Heart left ventricle (tissue), 16 donors: ENCODE results near the gene LSM4. TPM values are rescaled to one million over a fixed set of nuclear protein-coding genes. Genes with fewer than 3 reads are reported as not detected.
"Not testable (repeated sequence)": the region's sequence is repeated elsewhere in the genome, so short reads cannot be mapped to it uniquely, and the experiment has no call there.

ENCODE experiments used
- ATAC-seq, 4 donors: fragments of 200-7000 bp; cut with Tn5 transposase; one replicate each; pipeline ENCODE4 v1.9.1; 2020 to 2022; ENCODE audit warnings: moderate library complexity in 4 of 4, mild to moderate bottlenecking in 3 of 4, moderate number of reproducible peaks in 1 of 4
- DNase-seq, 5 donors: peaks; one replicate each; pipeline ENCODE4 v3.0.0-alpha.2; 2020
- H3K27ac ChIP-seq, 12 donors: fragments of 200-600 bp; sonication (generic) in 4 of 12; one replicate each; pipeline versions ENCODE4 v1.5.0 to v1.8.0; 2016 to 2022; ENCODE audit warnings: mild to moderate bottlenecking in 2 of 12
- H3K27me3 ChIP-seq, 9 donors: fragments of 200-600 bp; sonication (generic) in 2 of 9; one replicate each; pipeline versions ENCODE4 v1.5.1 to v1.8.0; 2016 to 2022; ENCODE audit warnings: mild to moderate bottlenecking in 3 of 9
- H3K36me3 ChIP-seq, 9 donors: fragments of 200-600 bp; sonication (generic) in 2 of 9; one replicate each; pipeline versions ENCODE4 v1.5.0 to v1.8.0; 2018 to 2022; ENCODE audit warnings: mild to moderate bottlenecking in 2 of 9
- H3K4me1 ChIP-seq, 12 donors: fragments of 200-600 bp; sonication (generic) in 4 of 12; one replicate each; pipeline versions ENCODE4 v1.5.0 to v1.8.0; 2016 to 2022; ENCODE audit warnings: mild to moderate bottlenecking in 3 of 12
- H3K4me3 ChIP-seq, 12 donors: fragments of 200-600 bp; sonication (generic) in 4 of 12; one replicate each; pipeline versions ENCODE4 v1.5.0 to v1.8.0; 2017 to 2022; ENCODE audit warnings: mild to moderate bottlenecking in 9 of 12, moderate library complexity in 4 of 12
- H3K9me3 ChIP-seq, 12 donors: fragments of 200-600 bp; sonication (generic) in 4 of 12; one replicate each; pipeline versions ENCODE4 v1.5.0 to v1.8.0; 2016 to 2022; ENCODE audit warnings: mild to moderate bottlenecking in 1 of 12
- POLR2A ChIP-seq, 2 donors: fragments of 450-650 bp; IDR thresholded peaks; one replicate each; pipeline ENCODE4 v1.6.1; 2017; ENCODE audit warnings: antibody characterized with exemption in 2 of 2, mild to moderate bottlenecking in 2 of 2, moderate library complexity in 2 of 2
- WGBS, 4 donors: extraction: QIAGEN DNeasy Blood & Tissue Kit in 2 of 4; methylation state at CpG; one replicate each; pipeline versions ENCODE4 v1.1.5 to v1.1.7; 2013 to 2018; 5-methylcytosine and 5-hydroxymethylcytosine counted together
- intact Hi-C, 10 donors: fragments of 100-400 bp; cut with DNase I; formaldehyde crosslinking; loops; one replicate each; pipeline versions ENCODE4 v1.11.1 to v1.14.2; 2022
- polyA plus RNA-seq, 2 donors: library from polyadenylated mRNA; stranded (reverse); fragments of 200-250 nt; gene quantifications; one replicate each; pipeline ENCODE4 v1.2.3, GENCODE V29; 2013
- total RNA-seq, 9 donors: library from RNA; depleted of rRNA in 2 of 9; stranded (reverse); fragments of >200 nt in 2 of 9; fragmentation: NEBNext Ultra II Directional in 3 of 9; extraction: Animal tissue kit (Norgen Biotek cat#: 25700) in 3 of 9; gene quantifications; one replicate each; pipeline versions ENCODE4 v1.1.0 to v1.2.4, GENCODE V29; 2016 to 2023
- TF ChIP-seq, protein P1 (sequence below), 12 donors: fragments of 200-600 bp; sonication (generic) in 4 of 12; IDR thresholded peaks; one replicate each; pipeline versions ENCODE4 v1.5.0 to v1.8.0; 2018 to 2022; ENCODE audit warnings: antibody characterized with exemption in 12 of 12, mild to moderate bottlenecking in 5 of 12
- donor health status: ischemic (EF 13 %, LVEDD 7.1; RV severe dilation, severe dysfunction).
- donor health status: healthy with polysubstance abuse.
- donor health status: DM: no; HTN: yes; CAD: no.
- donor health status: DM: no; HTN: no; CAD: no.
- donor health status: ischemic (EF 25% LVEDD 6.9; RV normal size, moderate dysfunction).
- donor health status: ischemic (EF 25% LVEDD 5.7; RV mildly dilated, moderate dysfunction).
- donor health status: healthy.
- donor health status: DM: yes; HTN: yes; CAD: no.
- donor health status: ischemic (EF 35%, LVEDD 5.7; RV mildly dilated, moderate dysfunction).
- donor health status: nonischemic (EF 11% LVEDD 7.7; RV severe dilation, severe dysfunction).
- donor health status: DM: yes; HTN: yes; CAD: no.
- donor health status: PGD.
- donor health status: ischemic (EF 29% LVEDD 5.4; RV normal size, mild dysfunction).
- donor health status: nonischemic (EF 23%, LVEDD 6.1; RV moderate dilation, normal function).

LSM4 gene
- total and polyA plus RNA-seq, 11 donors, result 65.8 to 171 (median 104) TPM

DNA sequence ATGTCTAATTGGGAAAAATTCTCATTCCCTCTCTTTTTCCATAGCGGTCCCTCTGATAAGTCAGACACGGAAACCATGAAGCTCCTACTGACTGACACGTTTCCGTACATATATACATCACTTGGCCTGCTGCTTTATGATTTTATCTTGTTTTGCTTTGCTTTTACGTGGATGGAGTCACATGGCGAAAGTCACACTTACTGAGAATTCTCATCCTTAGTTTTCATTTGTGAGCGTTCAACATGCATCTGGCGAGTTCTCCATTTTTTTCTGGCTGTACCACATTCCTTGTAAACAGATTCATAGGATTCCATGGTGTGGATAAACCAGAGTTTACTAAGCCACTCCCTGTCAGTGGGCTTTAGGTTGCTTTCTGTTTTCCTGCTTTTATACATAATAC, 38.8 kb upstream of the LSM4 start:
- no peaks in the 10 kb centered on the region for H3K27me3 ChIP-seq
- intact Hi-C loops, result no loop called here
- no peak overlapping the region for H3K4me3 ChIP-seq
- 94 to 96% (median 95%) methylated on average over 8 of the region's 8 CpGs for WGBS, 4 donors
- H3K4me1 ChIP-seq, result peaks cover 0 to 32% (median 17%) of the 10 kb centered on the region in 12 donors
- H3K27ac ChIP-seq, result no peak overlapping the region
- DNase-seq, result no peak
- no peak for TF ChIP-seq POLR2A (IDR thresholded peaks at IDR 0.05)
- TF ChIP-seq, protein P1, sequence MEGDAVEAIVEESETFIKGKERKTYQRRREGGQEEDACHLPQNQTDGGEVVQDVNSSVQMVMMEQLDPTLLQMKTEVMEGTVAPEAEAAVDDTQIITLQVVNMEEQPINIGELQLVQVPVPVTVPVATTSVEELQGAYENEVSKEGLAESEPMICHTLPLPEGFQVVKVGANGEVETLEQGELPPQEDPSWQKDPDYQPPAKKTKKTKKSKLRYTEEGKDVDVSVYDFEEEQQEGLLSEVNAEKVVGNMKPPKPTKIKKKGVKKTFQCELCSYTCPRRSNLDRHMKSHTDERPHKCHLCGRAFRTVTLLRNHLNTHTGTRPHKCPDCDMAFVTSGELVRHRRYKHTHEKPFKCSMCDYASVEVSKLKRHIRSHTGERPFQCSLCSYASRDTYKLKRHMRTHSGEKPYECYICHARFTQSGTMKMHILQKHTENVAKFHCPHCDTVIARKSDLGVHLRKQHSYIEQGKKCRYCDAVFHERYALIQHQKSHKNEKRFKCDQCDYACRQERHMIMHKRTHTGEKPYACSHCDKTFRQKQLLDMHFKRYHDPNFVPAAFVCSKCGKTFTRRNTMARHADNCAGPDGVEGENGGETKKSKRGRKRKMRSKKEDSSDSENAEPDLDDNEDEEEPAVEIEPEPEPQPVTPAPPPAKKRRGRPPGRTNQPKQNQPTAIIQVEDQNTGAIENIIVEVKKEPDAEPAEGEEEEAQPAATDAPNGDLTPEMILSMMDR (IDR thresholded peaks at IDR 0.05), result no peak
- peaks cover 0 to 67% (median 54%) of the 10 kb centered on the region in 9 donors for H3K36me3 ChIP-seq
- no peak for ATAC-seq
- H3K9me3 ChIP-seq, result peaks cover 0 to 7% (median 0%) of the 10 kb centered on the region in 12 donors

DNA sequence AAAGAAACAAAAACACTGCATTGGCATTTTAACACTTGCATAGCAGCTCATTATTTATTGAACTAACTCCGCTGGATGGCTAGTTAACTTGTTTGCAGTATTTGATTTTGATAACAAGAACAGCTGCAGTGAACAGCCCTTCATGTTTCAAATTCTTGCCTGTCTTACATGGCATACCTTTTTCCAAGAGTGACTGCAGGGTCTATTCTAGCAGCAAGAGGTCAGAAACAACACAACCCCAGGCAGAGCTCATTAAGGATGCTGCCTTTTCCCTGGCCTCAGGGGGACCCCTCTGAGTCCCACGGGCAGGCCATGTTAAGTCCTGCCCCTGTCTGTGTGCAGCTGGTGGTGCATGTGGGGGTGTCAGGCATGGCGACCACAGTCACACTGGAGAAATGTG, 34.2 kb upstream of the LSM4 start:
- Histone ChIP-seq H3K4me3 (no peak overlapping the region), H3K27me3 (no peaks in the 10 kb centered on the region), H3K9me3 (peaks cover 0 to 7% (median 0%) of the 10 kb centered on the region in 12 donors), H3K4me1 (peaks cover 0 to 5% (median 0%) of the 10 kb centered on the region in 12 donors), H3K27ac (no peak overlapping the region), H3K36me3 (peaks cover 0 to 69% (median 62%) of the 10 kb centered on the region in 9 donors)
- no peak for TF ChIP-seq POLR2A (IDR thresholded peaks at IDR 0.05)
- TF ChIP-seq, protein P1 (IDR thresholded peaks at IDR 0.05), result no peak
- ATAC-seq (peak in 1 of 4 donors; percentile 20), DNase-seq (no peak)
- intact Hi-C loops, result loop anchor here in 2 of 10 donors (5.0 kb wide), 1 partner anchor 35 kb away; no protein-coding TSS in a partner anchor
- 94 to 100% (median 98%) methylated on average over 3 of the region's 3 CpGs for WGBS, 4 donors

DNA sequence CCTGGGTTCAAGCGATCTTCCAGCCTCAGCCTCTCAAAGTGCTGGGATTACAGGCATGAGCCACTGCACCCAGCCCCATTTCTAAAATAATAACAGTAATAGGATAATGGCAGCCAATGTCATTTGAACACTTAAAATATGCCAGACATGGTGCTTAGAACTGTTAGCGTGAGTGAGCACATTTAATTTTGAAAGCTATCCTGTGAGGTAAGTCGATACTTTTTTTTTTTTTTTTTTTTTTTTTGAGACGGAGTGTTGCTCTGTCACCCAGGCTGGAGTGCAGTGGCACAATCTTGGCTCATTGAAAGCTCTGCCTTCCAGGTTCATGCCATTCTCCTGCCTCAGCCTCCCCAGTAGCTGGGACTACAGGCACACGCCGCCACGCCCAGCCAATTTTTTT, 31.9 kb upstream of the LSM4 start:
- WGBS, 4 donors, result 95 to 99% (median 96%) methylated on average over 7 of the region's 7 CpGs
- intact Hi-C loops, result loop anchor here in 4 of 10 donors (5.0 kb wide), 2 partner anchors 33 to 38 kb away; partner anchors contain the start of gene GDF15 (in 2 of the 4)
- not testable (repeated sequence) for H3K27ac ChIP-seq, H3K9me3 ChIP-seq, ATAC-seq, H3K4me3 ChIP-seq, H3K4me1 ChIP-seq, H3K27me3 ChIP-seq, DNase-seq
- peaks cover 0 to 53% (median 45%) of the 10 kb centered on the region in 9 donors for H3K36me3 ChIP-seq

DNA sequence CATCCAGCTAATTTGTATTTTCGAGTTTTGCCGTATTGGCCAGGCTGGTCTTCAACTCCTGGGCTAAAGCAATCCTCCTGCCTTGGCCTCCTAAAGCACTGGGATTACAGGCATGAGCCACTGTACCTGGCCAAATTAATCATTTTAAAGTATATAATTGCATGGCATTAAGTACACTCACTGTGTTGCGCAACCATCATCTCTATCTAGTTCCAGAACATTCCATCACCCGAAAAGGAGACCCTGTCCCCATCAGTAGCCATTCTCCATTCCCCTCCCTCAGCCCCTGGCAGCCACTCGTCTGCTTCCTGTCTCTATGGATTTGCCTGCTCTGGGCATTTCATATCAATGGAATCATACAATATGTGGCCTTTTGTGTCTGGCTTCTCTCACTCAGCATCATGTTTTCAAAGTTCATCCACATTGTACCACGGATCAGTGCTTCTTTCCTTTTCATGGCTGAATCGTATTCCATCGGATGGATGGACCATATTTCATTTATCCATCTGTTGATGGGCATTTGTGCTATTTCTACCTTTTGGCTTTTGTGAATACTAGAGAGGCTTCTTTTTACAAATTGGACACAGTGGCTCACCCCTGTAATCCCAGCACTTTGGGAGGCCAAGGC, 30.6 kb upstream of the LSM4 start:
- H3K36me3 ChIP-seq, result peaks cover 0 to 43% (median 35%) of the 10 kb centered on the region in 9 donors
- H3K9me3 ChIP-seq, result peaks cover 0 to 7% (median 0%) of the 10 kb centered on the region in 12 donors
- WGBS, 4 donors, result 94 to 97% (median 95%) methylated on average over 8 of the region's 8 CpGs
- intact Hi-C loops, result loop anchor here in 2 of 10 donors (5.0 kb wide), 1 partner anchor 34 kb away; the partner anchor contains the start of gene GDF15 (in 2 of the 2)
- H3K27ac ChIP-seq, result no peak overlapping the region
- DNase-seq (no peak), ATAC-seq (no peak)
- H3K27me3 ChIP-seq, result no peaks in the 10 kb centered on the region
- no peak for TF ChIP-seq POLR2A (IDR thresholded peaks at IDR 0.05)
- TF ChIP-seq, protein P1 (IDR thresholded peaks at IDR 0.05), result no peak
- H3K4me1 ChIP-seq, result peaks cover 0 to 5% (median 0%) of the 10 kb centered on the region in 12 donors
- H3K4me3 ChIP-seq, result no peak overlapping the region
